DND-41 (cell line): ENCODE data around the gene ZFP36L2.

Experiments used
- ATAC-seq: fragments of 200-7000 bp; cut with Tn5 transposase; 3 replicates; pipeline ENCODE4 v1.9.1; 2021; ENCODE audit warnings: low read depth; ENCODE audit not compliant: insufficient read depth
- DNase-seq: peaks from one replicate; pipeline ENCODE4 v3.0.0-alpha.2; 2020
- H2AFZ ChIP-seq: 2 replicates; pipeline ENCODE4 v1.6.0; 2012; ENCODE audit warnings: low read depth, low read length
- H3K27ac ChIP-seq: 2 replicates; pipeline ENCODE4 v1.5.1; 2012; ENCODE audit warnings: low read length, inconsistent platforms
- H3K27me3 ChIP-seq: fragments of 200-600 bp; sonication (generic); 2 replicates; pipeline ENCODE4 v1.6.0; 2012; ENCODE audit warnings: low read length, mild to moderate bottlenecking, inconsistent platforms; ENCODE audit not compliant: insufficient read depth, poor library complexity
- H3K36me3 ChIP-seq: 2 replicates; pipeline ENCODE4 v1.5.1; 2012; ENCODE audit warnings: low read length, inconsistent platforms; ENCODE audit not compliant: insufficient read depth
- H3K4me1 ChIP-seq: 2 replicates; pipeline ENCODE4 v1.5.1; 2012; ENCODE audit warnings: mild to moderate bottlenecking, low read length; ENCODE audit not compliant: insufficient read depth
- H3K4me2 ChIP-seq: 2 replicates; pipeline ENCODE4 v1.6.0; 2012; ENCODE audit warnings: mild to moderate bottlenecking, moderate library complexity, low read length, inconsistent platforms; ENCODE audit not compliant: insufficient read depth
- H3K4me3 ChIP-seq, 2 experiments: fragments of 200-600 bp in 1 of 2; shearing (Covaris generic) in 1 of 2; 2 replicates each; pipeline ENCODE4 v1.5.1; 2012 to 2016; ENCODE audit warnings: inconsistent platforms in 2 of 2, low read length in 2 of 2, mild to moderate bottlenecking in 2 of 2, low read depth in 1 of 2, moderate library complexity in 1 of 2
- H3K79me2 ChIP-seq: 2 replicates; pipeline ENCODE4 v1.6.0; 2012; ENCODE audit warnings: low read length, inconsistent platforms; ENCODE audit not compliant: insufficient read depth
- H3K9ac ChIP-seq: 2 replicates; pipeline ENCODE4 v1.6.0; 2012; ENCODE audit warnings: low read depth, mild to moderate bottlenecking, inconsistent platforms, low read length, moderate library complexity
- H3K9me3 ChIP-seq: 2 replicates; pipeline ENCODE4 v1.5.1; 2012; ENCODE audit warnings: low read length, moderate library complexity, mild to moderate bottlenecking, inconsistent platforms; ENCODE audit not compliant: insufficient read depth, severe bottlenecking
- H4K20me1 ChIP-seq: 2 replicates; pipeline ENCODE4 v1.6.0; 2012; ENCODE audit warnings: low read length; ENCODE audit not compliant: insufficient read depth
- CTCF ChIP-seq: IDR thresholded peaks from 2 replicates; pipeline ENCODE4 v1.5.1; 2012; ENCODE audit warnings: borderline replicate concordance, low read length, moderate library complexity, mild to moderate bottlenecking; ENCODE audit not compliant: poor library complexity, severe bottlenecking; ENCODE audit errors: extremely low read depth
- EZH2 ChIP-seq: IDR thresholded peaks from 3 replicates; pipeline ENCODE4 v1.6.1; 2012; ENCODE audit warnings: borderline replicate concordance, low read depth, mild to moderate bottlenecking, moderate library complexity, low read length, inconsistent platforms; ENCODE audit not compliant: severe bottlenecking

ZFP36L2 gene

DNA sequence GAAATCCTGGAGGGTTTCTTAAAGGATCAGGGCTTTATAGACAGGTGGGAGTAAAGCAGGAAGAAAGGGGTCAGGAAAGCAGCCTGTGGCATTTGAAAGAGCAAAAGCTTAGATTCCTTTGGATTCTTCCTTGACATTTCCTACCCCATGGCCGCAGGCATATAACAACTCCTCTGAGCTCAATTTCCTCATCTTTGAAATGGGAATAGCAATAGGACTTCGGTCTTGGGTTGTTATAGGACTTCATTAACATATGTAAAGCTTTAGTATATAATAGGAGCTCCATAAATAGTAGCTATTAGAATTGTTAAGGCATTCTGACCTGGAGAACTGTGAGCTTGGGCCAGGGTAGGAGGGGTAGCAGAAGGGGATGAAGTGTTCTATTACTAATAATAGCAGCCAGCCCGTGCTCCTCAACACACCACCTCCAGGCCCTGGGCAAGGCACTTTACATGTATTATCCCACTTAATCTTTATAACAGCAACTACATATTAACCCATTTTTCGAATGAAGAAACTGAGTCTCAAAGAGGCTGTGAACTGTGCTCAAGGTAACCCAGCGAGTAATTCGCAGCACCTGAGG, 10.6 kb downstream of the ZFP36L2 start:
- Histone ChIP-seq H3K79me2 (peaks cover 24% of the 10 kb centered on the region), H3K27me3 (no peaks in the 10 kb centered on the region), H3K36me3 (peaks cover 2% of the 10 kb centered on the region; the same call in 1 of the 2 replicates), H4K20me1 (no peaks in the 10 kb centered on the region), H3K4me2 (no peak overlapping the region), H3K4me3 (no peak overlapping the region), H3K9ac (no peak overlapping the region), H3K4me1 (peaks cover 39% of the 10 kb centered on the region), H2AFZ (no peak overlapping the region), H3K27ac (peak overlapping the region; percentile 25; the same call in 1 of the 2 replicates), H3K9me3 (no peaks in the 10 kb centered on the region)
- ATAC-seq (no peak), DNase-seq (no peak)
- TF ChIP-seq CTCF (no peak), EZH2 (no peak)

DNA sequence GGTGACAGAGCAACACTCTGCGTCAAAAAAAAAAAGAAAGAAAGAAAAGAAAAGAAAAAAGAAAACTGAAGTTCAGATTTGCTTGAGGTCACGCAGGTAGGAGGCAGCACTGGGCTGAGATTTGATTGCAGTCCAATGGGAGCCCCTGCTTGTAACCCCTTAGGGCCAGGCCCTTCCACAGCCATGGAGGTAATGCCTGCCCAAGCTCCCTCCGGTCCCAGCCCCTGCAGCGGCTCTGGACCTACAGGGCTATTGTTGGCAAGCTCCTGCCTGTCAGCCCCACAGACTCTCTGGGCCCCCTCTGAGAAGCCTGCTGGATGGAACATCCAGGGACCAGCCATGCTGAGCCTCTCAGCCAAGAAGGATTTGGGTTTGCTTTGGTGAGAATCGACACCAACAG, 12.2 kb downstream of the ZFP36L2 start:
- DNase-seq (no peak), ATAC-seq (no peak)
- TF ChIP-seq CTCF (no peak), EZH2 (no peak)
- no peaks in the 10 kb centered on the region for H4K20me1 ChIP-seq
- H3K4me2 ChIP-seq = no peak overlapping the region
- no peak overlapping the region for H3K9ac ChIP-seq
- H3K9me3 ChIP-seq = no peaks in the 10 kb centered on the region
- H3K4me1 ChIP-seq = peaks cover 24% of the 10 kb centered on the region
- no peak overlapping the region for H2AFZ ChIP-seq
- H3K27me3 ChIP-seq = no peaks in the 10 kb centered on the region
- H3K79me2 ChIP-seq = peaks cover 15% of the 10 kb centered on the region
- H3K36me3 ChIP-seq = no peaks in the 10 kb centered on the region; the same call in 1 of the 2 replicates
- H3K4me3 ChIP-seq = no peak overlapping the region
- H3K27ac ChIP-seq = no peak overlapping the region

- Histone ChIP-seq H3K9ac (no peak overlapping the region), H3K4me1 (peaks cover 11% of the 10 kb centered on the region), H3K27me3 (no peaks in the 10 kb centered on the region), H3K4me3 (no peak overlapping the region), H3K9me3 (no peaks in the 10 kb centered on the region), H3K27ac (peak overlapping the region; percentile 41), H2AFZ (no peak overlapping the region), H3K79me2 (peaks cover 8% of the 10 kb centered on the region; the same call in 1 of the 2 replicates), H4K20me1 (no peaks in the 10 kb centered on the region), H3K4me2 (no peak overlapping the region), H3K36me3 (no peaks in the 10 kb centered on the region; the same call in 1 of the 2 replicates)
- peak; percentile 13; the same call in 1 of the 3 replicates for ATAC-seq
- TF ChIP-seq EZH2 (no peak), CTCF (no peak)
- DNase-seq = no peak
Measured at GRCh38 chr2:43212931-43213330, 13.5 kb downstream of the ZFP36L2 start.
